ENCODE data around the gene FBF1.

The FBF1 gene

GRCh38 chr17:75913537-75914210 is 27.2 kb downstream of the FBF1 start:
- no peak for DNase-seq

DNA sequence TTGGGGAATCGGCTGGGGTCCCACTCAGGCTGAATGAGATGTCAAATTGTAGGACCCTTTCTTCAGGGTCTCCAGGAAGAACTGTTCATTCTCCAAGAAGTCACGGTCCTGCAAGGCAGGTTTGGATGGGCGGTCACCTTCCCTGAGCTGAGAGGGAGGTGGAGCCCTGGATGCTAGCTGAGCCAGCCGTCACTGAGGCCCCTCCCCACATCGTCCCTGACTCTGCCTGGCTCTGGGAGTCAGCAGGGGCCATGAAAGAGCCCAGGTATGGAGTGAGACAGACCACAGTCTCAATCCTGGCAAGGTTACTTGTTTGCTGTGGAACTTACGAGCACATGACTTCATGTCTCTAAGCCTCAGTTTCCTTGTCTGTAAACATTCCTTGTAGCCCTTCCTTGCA is 30.1 kb downstream of the FBF1 start:
- DNase-seq, result no peak

DNA sequence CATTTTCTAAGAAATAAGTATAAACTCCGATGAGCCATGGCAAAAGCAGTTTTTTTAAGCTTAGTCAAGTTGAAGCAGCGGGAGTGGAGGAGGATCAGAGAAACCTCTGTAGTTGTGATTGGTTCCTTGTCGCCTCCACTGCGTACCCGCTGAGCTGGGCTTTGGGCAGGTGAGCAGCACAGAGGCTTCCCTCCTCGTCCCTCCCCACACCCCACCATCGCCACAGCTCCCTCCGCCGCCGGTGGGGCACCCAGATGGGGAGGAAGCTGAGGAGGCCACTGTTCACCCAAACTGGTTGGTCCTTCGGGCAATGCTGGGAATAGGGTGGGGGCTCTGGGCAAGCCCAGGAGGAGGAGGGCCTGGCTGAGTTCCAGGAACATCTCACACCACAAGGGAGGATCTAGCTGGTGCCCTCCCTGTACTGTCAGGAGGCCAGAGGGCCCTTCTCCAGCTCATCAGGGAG is 31.0 kb downstream of the FBF1 start:
- DNase-seq, result no peak

DNA sequence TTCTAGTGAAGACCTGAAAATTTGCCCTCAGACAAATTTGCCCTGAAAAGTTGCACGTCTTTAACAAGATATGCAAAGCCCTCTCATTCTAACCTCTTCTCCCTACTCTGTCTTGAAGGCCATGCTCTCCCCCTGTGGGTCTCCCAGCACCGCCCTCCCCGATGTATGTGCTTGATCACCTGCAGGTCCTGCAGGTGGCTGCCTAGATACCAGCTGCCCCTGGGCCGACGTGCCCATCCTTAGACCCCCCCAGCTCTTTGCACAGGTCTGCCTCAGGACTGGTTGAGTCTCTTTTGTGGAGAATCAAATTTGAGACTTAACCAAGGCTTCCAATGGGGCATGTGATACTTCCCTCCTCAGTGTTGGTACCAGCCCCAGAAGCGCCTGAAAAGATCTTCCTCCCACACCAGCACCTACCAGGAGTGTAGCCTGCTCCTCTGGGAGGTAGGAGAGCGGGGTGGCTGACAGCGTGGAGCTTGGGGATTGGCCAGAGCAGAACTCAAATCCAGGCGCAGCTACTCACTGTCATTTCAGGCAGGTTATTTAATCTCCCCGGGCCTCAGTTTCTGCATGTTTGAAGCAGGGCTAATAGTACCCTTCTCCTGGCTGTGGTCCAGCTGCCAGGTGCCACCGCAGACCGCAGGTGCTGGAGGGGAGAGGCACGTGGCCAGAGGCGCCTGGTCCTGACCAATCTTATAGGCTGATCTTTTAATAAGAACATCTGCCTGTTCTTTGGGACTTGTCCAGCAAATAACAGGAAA is 31.6 kb downstream of the FBF1 start:
- no peak for DNase-seq

DNA sequence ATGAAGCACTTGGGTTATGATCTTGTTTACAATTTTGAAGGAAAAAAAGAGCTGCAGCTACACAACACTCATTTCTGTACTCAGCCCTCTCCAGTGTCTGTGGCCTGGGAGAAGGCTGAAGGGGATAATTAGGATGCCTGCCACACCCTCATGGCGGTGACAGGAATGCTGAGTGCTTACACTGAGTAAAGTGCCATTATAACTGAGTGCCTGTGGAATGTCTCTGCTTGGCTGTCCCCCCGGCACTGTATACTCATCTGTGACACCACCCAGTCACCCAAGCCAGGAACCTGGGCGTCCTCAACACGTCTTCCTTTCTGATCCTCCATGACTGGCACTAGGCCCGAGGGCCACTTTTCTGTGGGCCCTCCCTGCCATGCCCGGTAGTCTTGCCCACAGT is 32.6 kb downstream of the FBF1 start:
- DNase-seq, result no peak

- DNase-seq, result no peak
These were observed 34.5 kb downstream of the FBF1 start for GRCh38 chr17:75906143-75906884.

GRCh38 chr17:75904749-75905521 is 35.9 kb downstream of the FBF1 start, which contains the start of gene MRPL38:
TSS of gene MRPL38 (minus strand) at chr17:75904884. CDS start at chr17:75904875, 9 bp downstream.
- peak; percentile 87 for DNase-seq

DNA sequence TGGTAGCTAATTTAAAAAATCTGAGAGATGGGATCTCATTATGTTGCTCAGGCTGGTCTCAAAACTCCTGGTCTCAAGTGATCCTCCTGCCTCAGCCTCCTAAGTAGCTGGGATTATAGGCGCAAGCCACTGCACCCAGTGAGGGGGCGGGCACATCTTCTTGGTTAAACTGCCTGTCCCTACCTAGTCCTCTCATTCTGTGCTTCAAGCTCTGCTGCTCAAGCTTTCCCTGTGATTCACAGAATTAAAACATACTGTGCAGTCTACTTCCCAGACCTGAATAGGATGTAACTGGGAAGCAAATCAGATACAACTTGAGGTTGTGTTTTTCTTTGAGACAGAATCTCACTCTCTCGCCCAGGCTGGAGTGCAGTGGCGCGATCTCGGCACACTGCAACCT is 38.4 kb downstream of the FBF1 start:
- no peak for DNase-seq

DNA sequence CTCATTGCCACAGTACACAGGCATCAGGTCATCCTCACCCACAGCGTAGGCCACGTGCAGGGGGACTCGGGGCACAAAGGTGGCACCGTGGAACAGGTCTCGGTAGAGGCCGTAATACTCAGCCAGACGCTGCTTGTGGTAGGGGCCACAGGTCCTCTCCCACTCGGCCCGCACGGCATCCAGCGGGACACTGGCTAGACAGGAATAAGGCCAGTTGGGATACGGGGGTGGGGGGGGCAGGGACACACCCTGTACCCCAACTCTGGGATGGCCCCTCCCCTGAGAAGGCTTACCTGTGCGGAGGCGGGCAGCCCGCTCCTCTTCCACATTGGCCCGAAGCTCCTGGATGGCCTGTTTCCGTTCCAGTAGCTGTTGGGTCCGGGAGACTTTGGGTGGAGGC is 39.1 kb downstream of the FBF1 start:
- no peak for DNase-seq

GRCh38 chr17:75900691-75901533 is 39.9 kb downstream of the FBF1 start:
- no peak for DNase-seq

DNA sequence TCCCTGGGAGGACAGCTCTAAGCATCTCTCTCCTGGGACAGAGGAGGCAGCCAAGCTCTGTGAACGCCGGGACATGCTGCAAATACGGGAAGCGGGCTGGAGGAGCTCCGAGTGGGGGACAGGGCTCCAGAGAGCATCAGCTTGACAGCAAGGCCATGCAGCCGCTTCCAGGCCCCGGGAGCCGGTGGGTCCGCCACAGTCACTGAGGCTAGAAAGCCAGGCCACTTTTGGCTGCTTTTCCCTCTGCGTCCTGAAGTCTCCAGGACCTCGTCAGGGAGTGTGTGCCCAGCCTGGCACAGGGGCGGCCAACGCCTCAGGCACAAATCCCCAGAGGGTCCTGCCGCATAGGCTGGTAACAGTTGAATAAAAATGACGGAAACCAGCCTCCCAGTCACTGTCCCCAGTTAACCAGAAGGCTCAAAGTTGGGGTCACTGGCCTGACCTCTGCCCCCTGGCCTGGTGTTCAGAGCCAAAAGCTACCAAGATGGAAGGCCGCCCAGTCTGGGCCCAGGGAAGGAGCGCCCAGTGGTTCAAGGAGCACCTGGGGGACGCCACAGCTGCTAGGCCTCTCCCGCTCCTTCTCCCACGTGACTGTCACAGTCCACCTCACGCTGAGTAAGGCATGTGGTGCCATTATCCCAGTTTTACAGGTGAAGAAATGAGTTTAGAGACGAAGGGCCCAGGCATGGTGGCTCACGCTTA is 40.9 kb downstream of the FBF1 start:
- DNase-seq, result no peak

GRCh38 chr17:75899353-75899752 is 41.5 kb downstream of the FBF1 start:
- DNase-seq, result no peak

GRCh38 chr17:75898791-75899190 is 42.1 kb downstream of the FBF1 start:
- no peak for DNase-seq

GRCh38 chr17:75898065-75898464 is 42.8 kb downstream of the FBF1 start:
- no peak for DNase-seq

DNA sequence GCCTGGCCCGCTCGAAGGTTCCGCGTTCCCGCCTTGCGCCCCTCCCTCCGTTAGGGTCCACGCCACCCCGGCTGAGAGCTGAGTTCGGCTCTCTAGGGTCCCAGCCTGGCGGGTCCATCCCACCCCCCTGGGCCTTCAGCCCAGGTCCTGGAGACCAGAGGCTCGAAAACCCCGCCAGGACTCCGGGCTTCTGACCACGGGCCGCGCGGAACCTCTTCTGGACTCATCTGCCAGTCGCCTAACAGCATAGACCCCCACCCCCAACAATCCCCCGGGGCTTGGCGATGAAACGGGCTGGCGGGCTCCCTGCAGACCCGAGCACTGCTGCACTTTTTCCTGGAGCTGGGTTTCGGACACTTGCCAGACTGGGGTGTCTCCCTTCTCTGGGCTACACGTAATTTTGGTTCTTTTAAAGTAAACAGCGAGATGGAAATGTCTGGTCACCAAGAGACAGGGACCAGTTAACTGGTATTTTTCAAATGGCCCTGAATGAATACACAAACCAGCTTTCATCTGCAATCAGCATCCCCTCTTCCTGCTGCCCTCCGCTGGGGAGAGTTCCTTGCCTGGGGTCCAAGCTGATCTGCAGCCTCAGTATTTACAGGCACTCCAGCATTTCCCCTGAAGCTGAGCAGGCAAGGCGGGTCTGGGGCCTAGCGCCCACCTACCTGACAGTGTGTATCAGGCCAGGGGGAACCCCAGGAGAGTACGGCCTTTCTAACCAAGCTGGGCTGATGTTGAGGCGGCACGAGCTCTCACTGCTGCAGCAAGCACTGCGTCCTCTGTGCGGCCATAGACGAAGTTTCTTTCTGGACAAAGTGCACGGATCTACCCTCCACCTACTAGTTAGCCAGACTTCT is 43.5 kb downstream of the FBF1 start:
- no peak for DNase-seq

GRCh38 chr17:75896415-75897159 is 44.3 kb downstream of the FBF1 start, which contains the start of gene TRIM65:
TSS of gene TRIM65 (minus strand) at chr17:75896951. CDS start at chr17:75896937, 14 bp downstream.
- DNase-seq, result peak; percentile 36

DNA sequence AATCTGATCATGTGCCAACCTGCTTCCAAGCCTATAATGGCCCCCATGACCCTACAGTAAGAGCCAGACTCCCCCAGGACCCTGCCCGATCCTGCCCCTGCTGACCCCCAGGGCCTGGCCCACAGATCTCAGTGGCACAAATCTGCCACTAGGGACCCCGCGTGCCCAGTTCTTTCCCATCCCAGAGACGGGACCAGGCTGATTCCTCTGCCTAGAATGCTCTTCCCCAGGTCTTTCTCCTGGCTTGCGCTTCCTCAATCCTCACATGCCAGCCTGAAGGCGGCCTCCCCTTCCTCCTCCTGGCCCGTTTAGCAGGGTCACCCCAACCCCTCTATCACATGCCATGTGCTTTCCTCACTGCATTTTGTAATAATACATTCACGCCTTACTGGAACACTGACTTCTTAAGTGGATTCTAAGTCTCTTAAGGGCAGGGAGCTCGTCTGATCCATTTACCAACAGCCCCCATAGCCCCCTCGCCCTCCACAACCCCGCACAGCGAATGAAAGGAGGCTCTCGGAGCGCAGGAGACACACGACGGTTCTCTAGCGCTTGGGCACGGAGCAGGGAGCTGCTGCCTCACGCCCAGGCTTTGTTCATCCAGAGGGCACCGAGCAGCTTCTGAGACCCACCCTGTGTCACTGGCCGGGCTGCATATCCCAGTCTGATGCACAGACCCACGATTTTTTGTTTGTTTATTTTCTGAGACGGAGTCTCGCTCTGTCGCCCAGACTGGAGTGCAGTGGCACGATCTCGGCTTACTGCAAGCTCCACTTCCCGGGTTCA is 45.3 kb downstream of the FBF1 start:
- DNase-seq, result peak; percentile 9

DNA sequence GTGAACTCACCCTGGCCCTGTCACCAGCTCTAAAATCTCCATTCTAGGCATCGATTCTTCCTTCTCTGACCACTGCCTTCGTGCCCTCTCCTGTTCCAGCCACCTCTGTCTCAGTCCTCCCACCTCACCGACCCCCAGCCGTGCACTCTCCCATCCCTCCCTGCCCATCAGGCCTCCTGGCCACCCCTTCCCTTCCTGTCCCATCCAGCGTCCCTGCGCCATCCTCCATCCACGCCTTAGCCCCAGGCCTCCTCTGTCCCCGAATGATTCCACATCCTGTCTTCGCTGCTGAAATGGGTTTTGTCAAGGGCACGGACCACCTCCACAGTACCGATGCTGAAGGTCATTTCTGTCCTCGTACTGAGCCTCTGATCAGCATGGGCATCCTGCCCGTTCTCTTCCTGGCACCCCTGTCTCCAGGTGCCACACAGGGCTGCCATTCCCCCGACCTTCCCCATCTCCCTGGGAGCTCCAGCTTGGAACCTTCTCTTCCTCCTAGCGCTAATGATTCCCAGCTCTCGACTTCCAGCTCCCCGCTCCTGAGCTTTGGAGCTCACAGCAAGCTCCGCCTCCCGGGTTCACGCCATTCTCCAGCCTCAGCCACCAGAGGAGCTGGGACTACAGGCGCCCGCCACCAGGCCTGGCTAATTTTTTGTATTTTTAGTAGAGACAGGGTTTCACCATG is 46.7 kb downstream of the FBF1 start:
- DNase-seq, result no peak

Measured in GF-D8 (cell line).